GM18511 (cell line): ENCODE results near the gene VCL.
"Not testable (repeated sequence)": the region's sequence is repeated elsewhere in the genome, so short reads cannot be mapped to it uniquely, and the experiment has no call there.

ENCODE experiments used
- ATAC-seq: cut with Tn5 transposase; IDR thresholded peaks from one replicate; pipeline ENCODE4 v1.9.1; 2021; ENCODE audit warnings: mild to moderate bottlenecking, moderate library complexity; ENCODE audit not compliant: unreplicated experiment

VCL gene

GRCh38 chr10:74035303-74035702 lies 37.4 kb downstream of the VCL start:
- no peak for ATAC-seq

GRCh38 chr10:74036474-74036873 lies 38.6 kb downstream of the VCL start:
- ATAC-seq = no peak

- ATAC-seq = no peak
Measured at GRCh38 chr10:74039561-74040145, 41.7 kb downstream of the VCL start.

GRCh38 chr10:74040200-74041126 lies 42.5 kb downstream of the VCL start:
- no peak for ATAC-seq

- no peak for ATAC-seq
Measured at GRCh38 chr10:74044419-74044818, 46.5 kb downstream of the VCL start.

GRCh38 chr10:74047304-74047703 lies 49.4 kb downstream of the VCL start:
- ATAC-seq = no peak

GRCh38 chr10:74047871-74048270 lies 50.0 kb downstream of the VCL start:
- no peak for ATAC-seq

GRCh38 chr10:74048433-74048832 lies 50.5 kb downstream of the VCL start:
- no peak for ATAC-seq

- no peak for ATAC-seq
Measured at GRCh38 chr10:74049955-74050354, 52.0 kb downstream of the VCL start.

- no peak for ATAC-seq
Measured at GRCh38 chr10:74050653-74051052, 52.7 kb downstream of the VCL start.

GRCh38 chr10:74051736-74052342 lies 53.9 kb downstream of the VCL start:
- no peak for ATAC-seq

- ATAC-seq = no peak
Measured at GRCh38 chr10:74052994-74053393, 55.1 kb downstream of the VCL start.

- no peak for ATAC-seq
Measured at GRCh38 chr10:74055383-74056049, 57.6 kb downstream of the VCL start.

GRCh38 chr10:74056050-74056818 lies 58.3 kb downstream of the VCL start:
- peak; percentile 61 for ATAC-seq

GRCh38 chr10:74058071-74058470 lies 60.2 kb downstream of the VCL start:
- ATAC-seq = peak; percentile 43

- no peak for ATAC-seq
Measured at GRCh38 chr10:74058658-74059057, 60.7 kb downstream of the VCL start.

GRCh38 chr10:74061104-74061503 lies 63.2 kb downstream of the VCL start:
- no peak for ATAC-seq

- ATAC-seq = not testable (repeated sequence)
Measured at GRCh38 chr10:74061978-74062377, 64.1 kb downstream of the VCL start.

- ATAC-seq = no peak
Measured at GRCh38 chr10:74063256-74063655, 65.3 kb downstream of the VCL start.
